Activated CD4-positive, CD25-positive, alpha-beta regulatory T cell treated with anti-CD3 and anti-CD28 coated beads, Interleukin-2, amount 50 U/mL, for 24 hours (primary cell): ENCODE results near the gene LRRC2.
"Not testable (repeated sequence)": the region's sequence is repeated elsewhere in the genome, so short reads cannot be mapped to it uniquely, and the experiment has no call there.

ENCODE experiments used
- ATAC-seq, 2 donors: fragments of 150-1000 bp; cut with Tn5 transposase; one replicate each; pipeline ENCODE4 v1.10.0; 2021; ENCODE audit warnings: mild to moderate bottlenecking in 1 of 2, moderate library complexity in 1 of 2

Gene LRRC2

GRCh38 chr3:46580675-46581074 lies 14.6 kb upstream of the LRRC2 start:
- no peak for ATAC-seq

- ATAC-seq, result no peak
Observed at GRCh38 chr3:46579756-46580286, 13.7 kb upstream of the LRRC2 start.

GRCh38 chr3:46578973-46579755 lies 13.1 kb upstream of the LRRC2 start:
- no peak for ATAC-seq

GRCh38 chr3:46577580-46578249 lies 11.6 kb upstream of the LRRC2 start:
- not testable (repeated sequence) for ATAC-seq

GRCh38 chr3:46576879-46577278 lies 10.8 kb upstream of the LRRC2 start:
- ATAC-seq, result no peak

- ATAC-seq, result no peak
Observed at GRCh38 chr3:46576386-46576785, 10.3 kb upstream of the LRRC2 start.

GRCh38 chr3:46575577-46576222 lies 9.6 kb upstream of the LRRC2 start:
- no peak for ATAC-seq

GRCh38 chr3:46574881-46575576 lies 8.9 kb upstream of the LRRC2 start:
- no peak for ATAC-seq

GRCh38 chr3:46574243-46574646 lies 8.1 kb upstream of the LRRC2 start:
- no peak for ATAC-seq

GRCh38 chr3:46573701-46574100 lies 7.6 kb upstream of the LRRC2 start:
- ATAC-seq, result no peak

- ATAC-seq, result no peak
Observed at GRCh38 chr3:46571684-46572083, 5.6 kb upstream of the LRRC2 start.

- no peak for ATAC-seq
Observed at GRCh38 chr3:46565607-46566039, 479 bp downstream of the LRRC2 start.

- no peak for ATAC-seq
Observed at GRCh38 chr3:46565077-46565476, 1.0 kb downstream of the LRRC2 start.

GRCh38 chr3:46564190-46565021 lies 1.7 kb downstream of the LRRC2 start:
- ATAC-seq, result no peak

- peak; percentile 72 to 78 for ATAC-seq
Observed at GRCh38 chr3:46561951-46562350, 4.2 kb downstream of the LRRC2 start.

- no peak for ATAC-seq
Observed at GRCh38 chr3:46561511-46561910, 4.6 kb downstream of the LRRC2 start.

GRCh38 chr3:46559091-46559704 lies 6.9 kb downstream of the LRRC2 start:
- no peak for ATAC-seq

- ATAC-seq, result peak; percentile 66 to 80
Observed at GRCh38 chr3:46558184-46559043, 7.7 kb downstream of the LRRC2 start.

- no peak for ATAC-seq
Observed at GRCh38 chr3:46557814-46558183, 8.3 kb downstream of the LRRC2 start.

- no peak for ATAC-seq
Observed at GRCh38 chr3:46553154-46553553, 12.9 kb downstream of the LRRC2 start.

- no peak for ATAC-seq
Observed at GRCh38 chr3:46552538-46552937, 13.6 kb downstream of the LRRC2 start.
